ENCODE measurements around the gene ADCY4.

DNA sequence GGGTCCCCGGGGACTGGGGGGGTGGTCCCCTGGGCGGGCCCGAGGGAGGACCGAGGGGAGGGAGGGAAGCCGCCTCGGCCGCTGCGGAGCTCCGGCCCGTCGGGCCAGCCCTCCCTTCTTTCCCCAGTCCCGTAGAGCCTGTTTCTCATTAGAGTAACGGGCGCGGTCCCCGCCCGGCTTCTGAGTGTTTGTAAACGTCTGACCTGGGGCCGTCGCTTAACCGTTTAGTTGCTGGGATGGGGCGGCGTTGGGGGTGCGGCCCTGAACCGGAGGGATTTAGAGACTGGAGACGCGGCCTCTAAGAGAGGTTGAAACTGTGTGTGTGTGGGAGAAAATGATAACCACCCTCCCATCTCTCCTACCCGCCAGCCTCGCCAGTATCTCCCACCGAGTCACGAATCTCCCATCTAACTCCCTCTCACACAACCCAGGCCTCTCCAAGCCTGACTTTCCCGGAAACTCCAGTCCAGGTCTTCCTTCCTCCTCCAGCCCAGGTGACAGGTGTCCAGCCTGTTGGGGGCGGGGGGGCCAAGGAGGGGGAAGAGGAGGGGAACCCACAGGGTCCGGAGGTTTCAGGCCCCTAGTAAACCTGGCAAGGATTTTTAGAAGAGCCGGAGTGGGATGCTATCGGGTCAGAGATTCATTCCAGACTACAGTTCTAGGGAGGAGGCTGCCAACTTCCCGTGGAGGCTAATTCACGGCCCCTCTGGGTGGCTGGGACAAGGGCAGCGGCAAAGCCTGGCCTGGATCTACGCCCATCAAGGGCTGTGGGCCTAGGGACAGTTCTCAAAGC lies 32.0 kb upstream of the ADCY4 start:
- TF ChIP-seq, protein P1, sequence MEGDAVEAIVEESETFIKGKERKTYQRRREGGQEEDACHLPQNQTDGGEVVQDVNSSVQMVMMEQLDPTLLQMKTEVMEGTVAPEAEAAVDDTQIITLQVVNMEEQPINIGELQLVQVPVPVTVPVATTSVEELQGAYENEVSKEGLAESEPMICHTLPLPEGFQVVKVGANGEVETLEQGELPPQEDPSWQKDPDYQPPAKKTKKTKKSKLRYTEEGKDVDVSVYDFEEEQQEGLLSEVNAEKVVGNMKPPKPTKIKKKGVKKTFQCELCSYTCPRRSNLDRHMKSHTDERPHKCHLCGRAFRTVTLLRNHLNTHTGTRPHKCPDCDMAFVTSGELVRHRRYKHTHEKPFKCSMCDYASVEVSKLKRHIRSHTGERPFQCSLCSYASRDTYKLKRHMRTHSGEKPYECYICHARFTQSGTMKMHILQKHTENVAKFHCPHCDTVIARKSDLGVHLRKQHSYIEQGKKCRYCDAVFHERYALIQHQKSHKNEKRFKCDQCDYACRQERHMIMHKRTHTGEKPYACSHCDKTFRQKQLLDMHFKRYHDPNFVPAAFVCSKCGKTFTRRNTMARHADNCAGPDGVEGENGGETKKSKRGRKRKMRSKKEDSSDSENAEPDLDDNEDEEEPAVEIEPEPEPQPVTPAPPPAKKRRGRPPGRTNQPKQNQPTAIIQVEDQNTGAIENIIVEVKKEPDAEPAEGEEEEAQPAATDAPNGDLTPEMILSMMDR (IDR thresholded peaks at IDR 0.05), result no peak
- peak in 1 of 4 donors; percentile 62 for TF ChIP-seq POLR2A (IDR thresholded peaks at IDR 0.05)

All from esophagus squamous epithelium (tissue), 4 donors.